ENCODE data around the gene CIAO2B.
A peak's percentile ranks its signal among the peaks of the same experiment; 100 is the strongest.

Gene CIAO2B

DNA sequence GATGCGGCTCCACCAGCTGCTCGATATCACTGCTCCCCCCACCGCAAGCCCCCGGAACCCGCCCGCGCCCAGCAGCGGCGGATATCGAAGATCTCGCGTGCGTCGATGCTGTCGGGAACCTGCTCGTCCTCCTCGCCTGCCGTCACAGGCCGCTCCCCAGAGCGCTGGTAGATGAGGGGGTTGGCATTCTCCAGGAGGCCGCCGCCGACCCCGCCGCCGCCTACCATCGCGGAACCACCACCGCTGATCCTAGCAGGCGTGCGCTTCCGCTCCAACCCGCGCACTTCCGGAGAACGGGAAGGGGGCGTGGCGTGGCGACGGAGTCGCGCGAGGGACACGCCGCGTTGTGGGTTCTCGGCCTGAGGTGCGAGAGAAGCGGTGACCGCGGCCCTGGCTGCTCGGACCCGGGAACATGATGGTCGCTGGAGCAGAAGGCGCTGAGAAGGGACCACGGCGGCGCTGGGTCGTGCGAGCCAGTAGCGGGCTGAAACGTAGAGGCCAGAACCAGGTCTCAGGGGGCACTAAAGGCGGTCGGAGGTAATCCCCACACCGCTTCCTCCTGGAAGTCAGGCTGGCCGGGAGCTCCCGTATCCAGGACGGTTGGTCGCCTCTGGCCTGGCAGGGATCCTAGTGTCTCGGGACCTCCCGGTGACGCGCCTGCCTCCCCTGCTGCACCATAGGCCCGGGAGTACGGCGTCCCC, at the start of gene CIAO2B:
Gene CIAO2B (minus strand): TSS at position 265 of the 701 bp plus-strand sequence. CDS start 38 bp downstream, at position 227.
- TF ChIP-seq BHLHE40 (IDR thresholded peaks at IDR 0.05; ENCODE audit: borderline replicate concordance): no peak
- peak; percentile 75 for TF ChIP-seq L3MBTL2 (conservative IDR thresholded peaks at IDR 0.05)
- TF ChIP-seq FOXM1 (IDR thresholded peaks at IDR 0.05; ENCODE audit: borderline replicate concordance): no peak
- no peak; the same call in 1 of the 2 replicates for TF ChIP-seq TARDBP (IDR thresholded peaks at IDR 0.05)
- peak; percentile 72 for TF ChIP-seq ELF4 (IDR thresholded peaks at IDR 0.05)
- no peak for TF ChIP-seq LEF1 (IDR thresholded peaks at IDR 0.05; ENCODE audit: borderline replicate concordance)
- TF ChIP-seq CTBP1 (IDR thresholded peaks at IDR 0.05; ENCODE audit: borderline replicate concordance): no peak
- CTCF ChIA-PET: interaction anchor here (1.9 kb wide), 1 partner anchor 39 kb away, joined by 7 read pairs; no protein-coding TSS in a partner anchor
- DNase-seq (ENCODE audit: extremely low spot score): peak; percentile 92
- POLR2A ChIA-PET: interaction anchor here (0.9 to 1.7 kb wide), 5 partner anchors 16 to 178 kb away, joined by 3 to 7 read pairs (median 3); partner anchors contain the start of gene CDH16

DNA sequence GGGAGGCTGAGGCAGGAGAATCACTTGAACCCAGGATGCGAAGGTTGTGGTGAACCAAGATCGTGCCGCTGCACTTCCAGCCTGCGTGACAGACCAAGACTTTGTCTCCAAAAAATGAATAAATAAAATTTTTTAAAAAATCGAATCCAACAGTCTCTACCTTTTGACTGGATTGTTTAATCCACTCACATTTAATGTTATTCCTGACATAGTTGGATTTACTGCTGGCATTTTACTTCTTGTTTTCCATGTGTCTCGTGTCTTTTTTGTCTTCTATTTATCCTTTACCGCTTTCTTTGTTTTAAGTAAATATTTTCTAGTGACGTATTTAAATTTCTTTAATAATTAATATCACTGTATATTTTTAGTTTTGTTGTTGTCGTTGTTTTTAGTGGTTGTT, 48.8 kb upstream of the CIAO2B start:
- ChIA-PET CTCF (interaction anchor here (0.5 kb wide), 1 partner anchor 35 kb away, joined by 3 read pairs; no protein-coding TSS in a partner anchor), POLR2A (no interaction called here)
- TF ChIP-seq, protein P1, sequence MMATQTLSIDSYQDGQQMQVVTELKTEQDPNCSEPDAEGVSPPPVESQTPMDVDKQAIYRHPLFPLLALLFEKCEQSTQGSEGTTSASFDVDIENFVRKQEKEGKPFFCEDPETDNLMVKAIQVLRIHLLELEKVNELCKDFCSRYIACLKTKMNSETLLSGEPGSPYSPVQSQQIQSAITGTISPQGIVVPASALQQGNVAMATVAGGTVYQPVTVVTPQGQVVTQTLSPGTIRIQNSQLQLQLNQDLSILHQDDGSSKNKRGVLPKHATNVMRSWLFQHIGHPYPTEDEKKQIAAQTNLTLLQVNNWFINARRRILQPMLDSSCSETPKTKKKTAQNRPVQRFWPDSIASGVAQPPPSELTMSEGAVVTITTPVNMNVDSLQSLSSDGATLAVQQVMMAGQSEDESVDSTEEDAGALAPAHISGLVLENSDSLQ (IDR thresholded peaks at IDR 0.05): no peak
- TF ChIP-seq FOXK2 (IDR thresholded peaks at IDR 0.05) (no peak), SP1 (IDR thresholded peaks at IDR 0.05) (no peak), SUZ12 (IDR thresholded peaks at IDR 0.05) (no peak), L3MBTL2 (conservative IDR thresholded peaks at IDR 0.05) (no peak), CTBP1 (IDR thresholded peaks at IDR 0.05; ENCODE audit: borderline replicate concordance) (no peak), HDGF (IDR thresholded peaks at IDR 0.05; ENCODE audit: borderline replicate concordance) (no peak), FOXM1 (IDR thresholded peaks at IDR 0.05; ENCODE audit: borderline replicate concordance) (no peak), ARNT (IDR thresholded peaks at IDR 0.05) (no peak), TARDBP (IDR thresholded peaks at IDR 0.05) (no peak), BHLHE40 (IDR thresholded peaks at IDR 0.05; ENCODE audit: borderline replicate concordance) (no peak), FOXA1 (IDR thresholded peaks at IDR 0.05) (no peak), LEF1 (IDR thresholded peaks at IDR 0.05; ENCODE audit: borderline replicate concordance) (no peak), NFRKB (IDR thresholded peaks at IDR 0.05) (no peak), ELF4 (IDR thresholded peaks at IDR 0.05) (no peak), ZNF384 (IDR thresholded peaks at IDR 0.05) (no peak)
- DNase-seq (ENCODE audit: extremely low spot score): no peak

GRCh38 chr16:66979011-66979717, 45.0 kb upstream of the CIAO2B start:
- no peak for DNase-seq (ENCODE audit: extremely low spot score)
- CTCF ChIA-PET: interaction anchor here (1.7 kb wide), 1 partner anchor 39 kb away, joined by 7 read pairs; no protein-coding TSS in a partner anchor
- no peak for TF ChIP-seq SP1 (IDR thresholded peaks at IDR 0.05)
- no peak for TF ChIP-seq ARNT (IDR thresholded peaks at IDR 0.05)
- TF ChIP-seq NFRKB (IDR thresholded peaks at IDR 0.05): no peak
- no peak for TF ChIP-seq FOXK2 (IDR thresholded peaks at IDR 0.05)
- TF ChIP-seq HDGF (IDR thresholded peaks at IDR 0.05; ENCODE audit: borderline replicate concordance): no peak
- TF ChIP-seq CTBP1 (IDR thresholded peaks at IDR 0.05; ENCODE audit: borderline replicate concordance): no peak
- no peak for TF ChIP-seq ELF4 (IDR thresholded peaks at IDR 0.05)
- TF ChIP-seq TARDBP (IDR thresholded peaks at IDR 0.05): no peak
- TF ChIP-seq BHLHE40 (IDR thresholded peaks at IDR 0.05; ENCODE audit: borderline replicate concordance): no peak
- no peak for TF ChIP-seq ZNF384 (IDR thresholded peaks at IDR 0.05)
- POLR2A ChIA-PET: no interaction called here

DNA sequence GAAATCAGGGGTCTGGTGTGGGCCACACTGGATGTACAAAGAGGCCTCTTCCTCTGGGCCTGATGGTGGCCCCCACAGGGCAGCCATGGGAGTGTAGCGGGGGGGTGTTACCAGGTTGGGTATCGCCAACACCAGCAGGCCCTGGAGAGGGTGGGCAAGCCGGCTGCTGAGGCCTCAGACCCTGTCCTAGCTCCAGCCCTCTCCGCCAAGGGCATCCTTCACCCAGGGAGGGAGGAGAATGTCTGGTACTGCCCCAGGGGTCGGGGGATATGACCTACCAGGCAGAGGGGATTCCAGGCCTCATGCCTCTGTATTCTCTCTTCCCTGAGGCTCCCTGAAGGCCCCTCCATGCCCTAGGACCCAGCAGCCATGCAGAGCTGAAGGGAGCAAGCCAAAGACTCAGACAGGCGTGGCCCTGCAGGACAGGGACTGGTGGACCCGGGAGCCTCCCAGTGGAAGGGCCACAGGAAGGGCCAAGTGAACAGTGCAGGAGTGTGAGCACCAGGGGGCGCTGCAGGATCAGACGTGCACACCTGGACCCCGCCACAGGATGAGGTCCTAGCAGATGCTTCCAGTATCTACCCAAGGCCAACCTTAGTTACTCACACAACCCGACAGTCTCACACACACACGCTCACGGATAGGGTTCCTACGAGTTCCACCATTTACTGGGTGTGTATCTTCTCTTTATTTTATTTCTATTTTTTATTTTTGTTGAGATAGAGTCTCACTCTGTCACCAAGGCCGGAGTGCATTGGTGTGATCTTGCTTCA, 43.3 kb upstream of the CIAO2B start:
- DNase-seq (ENCODE audit: extremely low spot score): peak; percentile 86
- CTCF ChIA-PET: interaction anchor here (0.6 to 1.7 kb wide), 4 partner anchors 17 to 322 kb away, joined by 3 to 7 read pairs (median 4); partner anchors contain the start of gene CES3
- POLR2A ChIA-PET: no interaction called here

DNA sequence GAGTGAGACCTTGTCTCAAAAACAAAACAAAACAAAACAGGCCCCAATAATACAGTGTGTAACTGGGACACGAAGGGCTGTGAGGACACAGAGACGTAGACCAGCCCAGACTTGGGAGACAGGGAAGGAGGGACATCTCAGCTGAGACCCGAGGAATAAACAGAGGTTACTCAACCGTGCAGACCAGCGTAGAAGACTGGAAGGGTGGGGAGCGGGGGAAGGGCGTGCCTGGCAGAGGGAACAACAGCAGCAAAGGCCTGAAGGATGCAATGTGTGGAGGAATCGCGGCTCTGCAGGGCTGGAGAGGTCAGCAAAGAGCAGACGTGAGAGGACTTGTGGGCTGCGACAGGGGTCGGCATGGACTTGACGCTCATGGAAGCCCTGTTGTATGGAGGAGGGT, 42.5 kb upstream of the CIAO2B start:
- POLR2A ChIA-PET: no interaction called here
- CTCF ChIA-PET: interaction anchor here (0.6 to 2.5 kb wide), 2 partner anchors 42 to 178 kb away, joined by 3 to 10 read pairs; no protein-coding TSS in a partner anchor
- DNase-seq (ENCODE audit: extremely low spot score): no peak
- no peak for TF ChIP-seq ELF4 (IDR thresholded peaks at IDR 0.05)
- no peak for TF ChIP-seq TARDBP (IDR thresholded peaks at IDR 0.05)

More for the DNA sequence above, 43.3 kb upstream of the CIAO2B start:
- TF ChIP-seq ARNT (IDR thresholded peaks at IDR 0.05): no peak
- no peak for TF ChIP-seq ZNF384 (IDR thresholded peaks at IDR 0.05)
- TF ChIP-seq NFRKB (IDR thresholded peaks at IDR 0.05): no peak
- no peak for TF ChIP-seq FOXA1 (IDR thresholded peaks at IDR 0.05)
- no peak for TF ChIP-seq HDGF (IDR thresholded peaks at IDR 0.05; ENCODE audit: borderline replicate concordance)
- no peak for TF ChIP-seq LEF1 (IDR thresholded peaks at IDR 0.05; ENCODE audit: borderline replicate concordance)
- no peak for TF ChIP-seq BHLHE40 (IDR thresholded peaks at IDR 0.05; ENCODE audit: borderline replicate concordance)
- TF ChIP-seq FOXM1 (IDR thresholded peaks at IDR 0.05; ENCODE audit: borderline replicate concordance): no peak
- TF ChIP-seq FOXK2 (IDR thresholded peaks at IDR 0.05): no peak
- no peak for TF ChIP-seq CTBP1 (IDR thresholded peaks at IDR 0.05; ENCODE audit: borderline replicate concordance)
- no peak for TF ChIP-seq SUZ12 (IDR thresholded peaks at IDR 0.05)
- TF ChIP-seq, protein P1 (IDR thresholded peaks at IDR 0.05): no peak
- TF ChIP-seq TARDBP (IDR thresholded peaks at IDR 0.05): no peak
- TF ChIP-seq SP1 (IDR thresholded peaks at IDR 0.05): no peak
- TF ChIP-seq ELF4 (IDR thresholded peaks at IDR 0.05): no peak
- no peak for TF ChIP-seq L3MBTL2 (conservative IDR thresholded peaks at IDR 0.05)
